HG02852 (cell line): ENCODE results near the gene IFITM10.
"Not testable (repeated sequence)": the region's sequence is repeated elsewhere in the genome, so short reads cannot be mapped to it uniquely, and the experiment has no call there.

Source experiments
- ATAC-seq: cut with Tn5 transposase; IDR thresholded peaks from one replicate; pipeline ENCODE4 v1.9.1; 2021; ENCODE audit warnings: mild to moderate bottlenecking, moderate library complexity; ENCODE audit not compliant: unreplicated experiment

The IFITM10 gene

GRCh38 chr11:1693327-1694063 lies 56.9 kb downstream of the IFITM10 start:
- no peak for ATAC-seq

- no peak for ATAC-seq
These were observed 57.6 kb downstream of the IFITM10 start for GRCh38 chr11:1692708-1693326.

GRCh38 chr11:1691878-1692707 lies 58.3 kb downstream of the IFITM10 start:
- no peak for ATAC-seq

GRCh38 chr11:1691026-1691877 lies 59.1 kb downstream of the IFITM10 start:
- no peak for ATAC-seq

- no peak for ATAC-seq
These were observed 60.0 kb downstream of the IFITM10 start for GRCh38 chr11:1690167-1691025.

GRCh38 chr11:1689250-1690166 lies 60.9 kb downstream of the IFITM10 start:
- ATAC-seq, result not testable (repeated sequence)

GRCh38 chr11:1688336-1688947 lies 62.0 kb downstream of the IFITM10 start:
- not testable (repeated sequence) for ATAC-seq

GRCh38 chr11:1686220-1686619 lies 64.2 kb downstream of the IFITM10 start:
- ATAC-seq, result not testable (repeated sequence)

- not testable (repeated sequence) for ATAC-seq
These were observed 65.2 kb downstream of the IFITM10 start for GRCh38 chr11:1684886-1685874.

GRCh38 chr11:1683904-1684572 lies 66.4 kb downstream of the IFITM10 start:
- ATAC-seq, result not testable (repeated sequence)

GRCh38 chr11:1683216-1683615 lies 67.2 kb downstream of the IFITM10 start:
- not testable (repeated sequence) for ATAC-seq
